GM12878 (cell line): ENCODE measurements around the gene PSMD11.

Experiments
- CTCF ChIP-seq, 3 experiments: IDR thresholded peaks in 2 of 3; conservative IDR thresholded peaks in 1 of 3; 2 replicates each; pipeline ENCODE4 v1.5.1; 2011; ENCODE audit warnings: low read depth in 3 of 3, low read length in 3 of 3, mild to moderate bottlenecking in 3 of 3, control low read depth in 2 of 3, moderate library complexity in 2 of 3, inconsistent platforms in 1 of 3, mixed read lengths in 1 of 3; ENCODE audit not compliant: control insufficient read depth in 2 of 3, insufficient read depth in 1 of 3; ENCODE audit errors: extremely low read depth in 1 of 3
- EZH2 ChIP-seq: IDR thresholded peaks from 2 replicates; pipeline ENCODE4 v1.6.1; 2012; ENCODE audit warnings: low read depth, mild to moderate bottlenecking, control low read depth, inconsistent platforms, low read length, borderline replicate concordance; ENCODE audit not compliant: control insufficient read depth
- HDAC6 ChIP-seq: fragments of 200-600 bp; sonication (generic); IDR thresholded peaks from one replicate; pipeline ENCODE4 v1.8.0; 2017; ENCODE audit warnings: antibody characterized with exemption; ENCODE audit not compliant: unreplicated experiment
- POLR2A ChIP-seq: IDR thresholded peaks from 2 replicates; pipeline ENCODE4 v1.6.1; 2011; ENCODE audit warnings: low read depth, mild to moderate bottlenecking, low read length
- RAD21 ChIP-seq: IDR thresholded peaks from 2 replicates; pipeline ENCODE4 v1.6.1; 2011; ENCODE audit warnings: mild to moderate bottlenecking, low read depth, low read length, moderate library complexity; ENCODE audit not compliant: insufficient read depth
- TCF12 ChIP-seq: IDR thresholded peaks from 2 replicates; pipeline ENCODE4 v1.6.1; 2011; ENCODE audit warnings: low read depth, mild to moderate bottlenecking, low read length
- USF1 ChIP-seq: IDR thresholded peaks from 2 replicates; pipeline ENCODE4 v1.6.1; 2011; ENCODE audit warnings: borderline replicate concordance, low read depth, mild to moderate bottlenecking, moderate library complexity, mixed read lengths, low read length; ENCODE audit not compliant: insufficient read depth; ENCODE audit errors: extremely low read length

GRCh38 chr17:32471652-32472051, 27.3 kb downstream of the PSMD11 start:
- TF ChIP-seq CTCF (IDR thresholded peaks at IDR 0.05 in 2 of 3, conservative IDR thresholded peaks at IDR 0.05 in 1 of 3; ENCODE audit: control insufficient read depth in 2 of 3, extremely low read depth in 1 of 3, insufficient read depth in 1 of 3, low read depth in 3 of 3, low read length in 3 of 3), result no peak
- TF ChIP-seq TCF12, result no peak
- TF ChIP-seq EZH2, result no peak
- no peak for TF ChIP-seq USF1
- no peak for TF ChIP-seq POLR2A
- no peak for TF ChIP-seq RAD21
- TF ChIP-seq HDAC6, result no peak
